K562 (cell line): ENCODE data around the gene NTN1. TPM values are rescaled to one million over a fixed set of nuclear protein-coding genes. Genes with fewer than 3 reads are reported as not detected.

Experiments used
- ATAC-seq: fragments of 200-7000 bp; cut with Tn5 transposase; 3 replicates; pipeline ENCODE4 v1.9.1; 2020; ENCODE audit warnings: moderate library complexity
- BruUV-seq: library from RNA; stranded (reverse); fragments of 400-500 nt; replicated peaks from 2 replicates; lab custom pipeline; 2021; lab: Mats Ljungman, UMichigan
- CTCF ChIA-PET: fragments of 300-600 bp; formaldehyde crosslinking; extraction: SDS; loops from one replicate; lab custom pipeline; 2021; ENCODE audit warnings: low intra/inter-chr PET ratio; lab: Yijun Ruan, JAX
- POLR2A ChIA-PET: fragments of 300-600, 350-650 bp; sonication (Branson Sonifier 250); formaldehyde crosslinking; extraction: SDS; loops from one replicate; lab custom pipeline; 2021; ENCODE audit warnings: antibody characterized with exemption, inconsistent platforms; lab: Yijun Ruan, JAX
- DNase-seq, 4 experiments: peaks; one replicate each; pipeline versions ENCODE4 v3.0.0 to v3.0.0-alpha.2; 2011 to 2018; ENCODE audit warnings: low spot score in 3 of 4, mixed read lengths in 3 of 4; ENCODE audit errors: extremely low read depth in 1 of 4
- FAIRE-seq: peaks from 2 replicates; lab custom pipeline; 2011; peaks lifted over from hg19 to GRCh38; lab: Jason Lieb, UNC
- H2AFZ ChIP-seq: 2 replicates; pipeline ENCODE4 v1.6.0; 2011; ENCODE audit warnings: low read depth, low read length, control low read depth, inconsistent platforms
- H3K27ac ChIP-seq: fragments of 200-600 bp; 3 replicates; pipeline ENCODE4 v1.8.0; 2011; ENCODE audit warnings: low read depth, mild to moderate bottlenecking, control low read depth, inconsistent platforms, low read length, moderate library complexity, mixed read lengths; ENCODE audit errors: extremely low read depth
- H3K27me3 ChIP-seq, 2 experiments: fragments of 300-600 bp in 1 of 2; 2 replicates in 1 of 2; 3 replicates in 1 of 2; pipeline versions ENCODE4 v1.6.0 to v1.8.0; 2011; ENCODE audit warnings: inconsistent platforms in 2 of 2, low read length in 2 of 2, mild to moderate bottlenecking in 1 of 2, mixed read lengths in 1 of 2, moderate library complexity in 1 of 2; ENCODE audit not compliant: control insufficient read depth in 2 of 2, insufficient read depth in 2 of 2
- H3K36me3 ChIP-seq: fragments of 300-600 bp; 3 replicates; pipeline ENCODE4 v1.8.0; 2011; ENCODE audit warnings: mild to moderate bottlenecking, low read length, inconsistent platforms; ENCODE audit not compliant: control insufficient read depth, insufficient read depth
- H3K4me1 ChIP-seq, 2 experiments: fragments of 200-600 bp in 1 of 2; replicated peaks in 1 of 2; 2 replicates in 1 of 2; 3 replicates in 1 of 2; pipeline versions ENCODE4 v1.5.1 to v1.8.0; 2011; ENCODE audit warnings: inconsistent platforms in 2 of 2, low read length in 2 of 2, mild to moderate bottlenecking in 1 of 2, mixed read lengths in 1 of 2, moderate library complexity in 1 of 2; ENCODE audit not compliant: control insufficient read depth in 2 of 2, insufficient read depth in 2 of 2
- H3K4me2 ChIP-seq: 2 replicates; pipeline ENCODE4 v1.6.1; 2011; ENCODE audit warnings: low read length, control low read depth, inconsistent platforms, mixed read lengths; ENCODE audit not compliant: insufficient read depth
- H3K4me3 ChIP-seq: fragments of 200-600 bp; sonication (generic), shearing (Covaris generic); 2 replicates; pipeline ENCODE4 v1.5.1; 2016; ENCODE audit warnings: control low read depth, inconsistent platforms
- H3K79me2 ChIP-seq: fragments of 200-600 bp; 3 replicates; pipeline ENCODE4 v1.8.0; 2011; ENCODE audit warnings: low read length, inconsistent platforms; ENCODE audit not compliant: control insufficient read depth, insufficient read depth
- H3K9ac ChIP-seq, 2 experiments: 2 replicates each; pipeline versions ENCODE4 v1.6.0 to v1.6.1; 2011; ENCODE audit warnings: low read depth in 2 of 2, low read length in 2 of 2, control low read depth in 1 of 2, inconsistent platforms in 1 of 2, mild to moderate bottlenecking in 1 of 2, mixed read lengths in 1 of 2; ENCODE audit not compliant: insufficient read depth in 1 of 2
- H3K9me1 ChIP-seq: one replicate; pipeline ENCODE4 v1.6.0; 2011; ENCODE audit warnings: inconsistent platforms, mild to moderate bottlenecking, low read length, moderate library complexity; ENCODE audit not compliant: control insufficient read depth, insufficient read depth
- H3K9me3 ChIP-seq: replicated peaks from 2 replicates; pipeline ENCODE4 v1.5.1; 2011; ENCODE audit warnings: low read depth, low read length, inconsistent platforms; ENCODE audit not compliant: control insufficient read depth, insufficient read depth
- H4K20me1 ChIP-seq: replicated peaks from 2 replicates; pipeline ENCODE4 v1.6.1; 2011; ENCODE audit warnings: low read length, inconsistent platforms, mixed read lengths; ENCODE audit not compliant: control insufficient read depth, insufficient read depth
- CREM ChIP-seq: IDR thresholded peaks from 2 replicates; pipeline ENCODE4 v1.6.1; 2014; ENCODE audit warnings: antibody characterized with exemption, low read depth
- RBM22 ChIP-seq: fragments of 200-400 bp; formaldehyde crosslinking; IDR thresholded peaks from 2 replicates; pipeline ENCODE4 v1.6.1; 2018; ENCODE audit warnings: low read length, low read depth; ENCODE audit not compliant: poor library complexity, severe bottlenecking
- SMAD3 ChIP-seq: fragments of 450-650 bp; formaldehyde crosslinking; conservative IDR thresholded peaks from 2 replicates; pipeline ENCODE4 v1.4.0; 2020; ENCODE audit warnings: mild to moderate bottlenecking
- SRSF7 ChIP-seq: fragments of 200-400 bp; formaldehyde crosslinking; optimal IDR thresholded peaks from 2 replicates; pipeline ENCODE3; 2017; ENCODE audit warnings: mild to moderate bottlenecking, low read depth, low read length
- ZNF347 ChIP-seq: fragments of 450-650 bp; formaldehyde crosslinking; IDR thresholded peaks from 2 replicates; pipeline ENCODE4 v1.4.0; 2020; ENCODE audit warnings: low read depth, mild to moderate bottlenecking, moderate library complexity
- WGBS: fragments of 100-300 bp; shearing (Covaris generic); methylation state at CpG from one replicate; pipeline ENCODE4 v1.1.6; 2016; ENCODE audit warnings: low coverage, mixed read lengths; ENCODE audit not compliant: insufficient coverage; ENCODE audit errors: missing lambda C conversion rate; 5-methylcytosine and 5-hydroxymethylcytosine counted together
- in situ Hi-C: fragments of 300-500 bp; cut with MboI; formaldehyde crosslinking; loops from 4 replicates; pipeline ENCODE4 v1.15.0; 2018; ENCODE audit warnings: inconsistent platforms, mixed read lengths
- intact Hi-C: fragments of 100-400 bp; cut with micrococcal nuclease; formaldehyde crosslinking; loops from 2 replicates; pipeline ENCODE4 v1.14.2; 2022
- polyA plus RNA-seq, 8 experiments: library from polyadenylated mRNA; depleted of rRNA in 4 of 8; stranded (reverse) in 5 of 8; unstranded in 3 of 8; fragments of >200 nt; fragmentation: Nextera tagmentation in 2 of 8; fragmentation: Illumina TruSeq in 1 of 8; extraction: Ambion mirVana in 2 of 8; extraction: Trizol in 1 of 8; gene quantifications; 2 replicates each; pipeline versions ENCODE4 v1.2.1 to v1.2.3, GENCODE V29; 2011 to 2014; ENCODE audit warnings: inconsistent platforms in 1 of 8, missing spikeins in 1 of 8
- total RNA-seq, 7 experiments: library from RNA; depleted of rRNA in 6 of 7; stranded (reverse); fragments of >200 nt in 6 of 7; fragmentation: Illumina TruSeq in 2 of 7; extraction: Trizol in 2 of 7; gene quantifications; 2 replicates each; pipeline versions ENCODE4 v1.2.1 to v1.2.3, GENCODE V29; 2011 to 2021; ENCODE audit warnings: low replicate concordance in 1 of 7
- TF ChIP-seq, protein P1 (sequence below), 2 experiments: fragments of 450-650 bp in 1 of 2; sonication (generic) in 1 of 2; formaldehyde crosslinking in 1 of 2; IDR thresholded peaks; 2 replicates each; pipeline versions ENCODE4 v1.7.1 to v1.9.0; 2016 to 2022; ENCODE audit warnings: inconsistent platforms in 1 of 2, mild to moderate bottlenecking in 1 of 2, missing genetic modification reagents in 1 of 2
- TF ChIP-seq, protein P2 (sequence below): sonication (generic); formaldehyde crosslinking; IDR thresholded peaks from 2 replicates; pipeline ENCODE4 v1.8.0; 2022; ENCODE audit warnings: mild to moderate bottlenecking, missing genetic modification reagents, borderline replicate concordance

Gene NTN1
- total and polyA plus RNA-seq, 9 of the 15 experiments (the other 6 are each of a cell fraction or from before 2014, with no cell fraction given) = 0.02 TPM; not detected in 8

DNA sequence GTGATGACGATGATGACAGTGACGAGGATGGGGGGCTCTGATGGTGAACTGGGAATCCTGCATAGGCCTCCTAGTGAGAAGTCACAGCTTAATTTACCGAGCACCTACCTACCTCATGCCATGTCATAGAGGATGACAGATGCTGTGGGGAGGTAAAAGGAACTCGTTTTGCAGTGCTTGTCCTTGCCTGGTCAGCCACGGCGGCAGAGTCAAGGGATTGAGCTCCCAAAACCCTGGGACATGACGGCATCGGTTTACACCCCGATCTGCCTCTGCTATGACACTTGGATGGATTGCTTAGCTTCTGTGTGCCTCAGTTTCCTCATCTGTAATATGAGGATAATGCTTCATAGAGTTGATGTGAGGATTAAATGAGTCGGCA is 103.2 kb downstream of the NTN1 start:
- no peak overlapping the region for H3K9ac ChIP-seq
- H3K4me2 ChIP-seq = no peak overlapping the region
- no peak overlapping the region for H3K27ac ChIP-seq
- ChIA-PET POLR2A (no interaction called here), CTCF (no interaction called here)
- H4K20me1 ChIP-seq = no peaks in the 10 kb centered on the region; the same call in 1 of the 2 replicates
- intact Hi-C loops = no loop called here
- H2AFZ ChIP-seq = no peak overlapping the region
- no peak overlapping the region for H3K4me3 ChIP-seq
- BruUV-seq = no TSS peak
- DNase-seq (no peak), FAIRE-seq (no peak), ATAC-seq (no peak)
- H3K36me3 ChIP-seq = no peaks in the 10 kb centered on the region
- no peaks in the 10 kb centered on the region for H3K4me1 ChIP-seq
- WGBS = 3% methylated on average over 10 of the region's 10 CpGs
- peaks cover 0 to 10% of the 10 kb centered on the region in 2 experiments; a peak in 2 of 5 replicates for H3K27me3 ChIP-seq
- no peaks in the 10 kb centered on the region for H3K79me2 ChIP-seq
- TF ChIP-seq, protein P1, sequence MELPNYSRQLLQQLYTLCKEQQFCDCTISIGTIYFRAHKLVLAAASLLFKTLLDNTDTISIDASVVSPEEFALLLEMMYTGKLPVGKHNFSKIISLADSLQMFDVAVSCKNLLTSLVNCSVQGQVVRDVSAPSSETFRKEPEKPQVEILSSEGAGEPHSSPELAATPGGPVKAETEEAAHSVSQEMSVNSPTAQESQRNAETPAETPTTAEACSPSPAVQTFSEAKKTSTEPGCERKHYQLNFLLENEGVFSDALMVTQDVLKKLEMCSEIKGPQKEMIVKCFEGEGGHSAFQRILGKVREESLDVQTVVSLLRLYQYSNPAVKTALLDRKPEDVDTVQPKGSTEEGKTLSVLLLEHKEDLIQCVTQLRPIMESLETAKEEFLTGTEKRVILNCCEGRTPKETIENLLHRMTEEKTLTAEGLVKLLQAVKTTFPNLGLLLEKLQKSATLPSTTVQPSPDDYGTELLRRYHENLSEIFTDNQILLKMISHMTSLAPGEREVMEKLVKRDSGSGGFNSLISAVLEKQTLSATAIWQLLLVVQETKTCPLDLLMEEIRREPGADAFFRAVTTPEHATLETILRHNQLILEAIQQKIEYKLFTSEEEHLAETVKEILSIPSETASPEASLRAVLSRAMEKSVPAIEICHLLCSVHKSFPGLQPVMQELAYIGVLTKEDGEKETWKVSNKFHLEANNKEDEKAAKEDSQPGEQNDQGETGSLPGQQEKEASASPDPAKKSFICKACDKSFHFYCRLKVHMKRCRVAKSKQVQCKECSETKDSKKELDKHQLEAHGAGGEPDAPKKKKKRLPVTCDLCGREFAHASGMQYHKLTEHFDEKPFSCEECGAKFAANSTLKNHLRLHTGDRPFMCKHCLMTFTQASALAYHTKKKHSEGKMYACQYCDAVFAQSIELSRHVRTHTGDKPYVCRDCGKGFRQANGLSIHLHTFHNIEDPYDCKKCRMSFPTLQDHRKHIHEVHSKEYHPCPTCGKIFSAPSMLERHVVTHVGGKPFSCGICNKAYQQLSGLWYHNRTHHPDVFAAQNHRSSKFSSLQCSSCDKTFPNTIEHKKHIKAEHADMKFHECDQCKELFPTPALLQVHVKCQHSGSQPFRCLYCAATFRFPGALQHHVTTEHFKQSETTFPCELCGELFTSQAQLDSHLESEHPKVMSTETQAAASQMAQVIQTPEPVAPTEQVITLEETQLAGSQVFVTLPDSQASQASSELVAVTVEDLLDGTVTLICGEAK (IDR thresholded peaks at IDR 0.05) = no peak
- TF ChIP-seq, protein P1 (CRISPR knock-in tag; IDR thresholded peaks at IDR 0.05) = no peak
- TF ChIP-seq SRSF7 (no peak), SMAD3 (CRISPR knock-in tag) (no peak), CREM (no peak), RBM22 (no peak), ZNF347 (CRISPR knock-in tag) (no peak)
- TF ChIP-seq, protein P2, sequence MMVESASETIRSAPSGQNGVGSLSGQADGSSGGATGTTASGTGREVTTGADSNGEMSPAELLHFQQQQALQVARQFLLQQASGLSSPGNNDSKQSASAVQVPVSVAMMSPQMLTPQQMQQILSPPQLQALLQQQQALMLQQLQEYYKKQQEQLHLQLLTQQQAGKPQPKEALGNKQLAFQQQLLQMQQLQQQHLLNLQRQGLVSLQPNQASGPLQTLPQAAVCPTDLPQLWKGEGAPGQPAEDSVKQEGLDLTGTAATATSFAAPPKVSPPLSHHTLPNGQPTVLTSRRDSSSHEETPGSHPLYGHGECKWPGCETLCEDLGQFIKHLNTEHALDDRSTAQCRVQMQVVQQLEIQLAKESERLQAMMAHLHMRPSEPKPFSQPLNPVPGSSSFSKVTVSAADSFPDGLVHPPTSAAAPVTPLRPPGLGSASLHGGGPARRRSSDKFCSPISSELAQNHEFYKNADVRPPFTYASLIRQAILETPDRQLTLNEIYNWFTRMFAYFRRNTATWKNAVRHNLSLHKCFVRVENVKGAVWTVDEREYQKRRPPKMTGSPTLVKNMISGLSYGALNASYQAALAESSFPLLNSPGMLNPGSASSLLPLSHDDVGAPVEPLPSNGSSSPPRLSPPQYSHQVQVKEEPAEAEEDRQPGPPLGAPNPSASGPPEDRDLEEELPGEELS (CRISPR knock-in tag) = no peak
- in situ Hi-C loops = no loop called here
- no peaks in the 10 kb centered on the region for H3K9me3 ChIP-seq
- H3K9me1 ChIP-seq = no peaks in the 10 kb centered on the region
